SK-N-SH (cell line): ENCODE results near the gene BCO1. TPM values are rescaled to one million over a fixed set of nuclear protein-coding genes. Genes with fewer than 3 reads are reported as not detected.

Source experiments
- CTCF ChIA-PET: fragments of 300-600, 350-600 bp; formaldehyde crosslinking; extraction: SDS; loops from one replicate; lab custom pipeline; 2021; lab: Yijun Ruan, JAX
- POLR2A ChIA-PET: fragments of 350-600 bp; sonication (Branson Sonifier 250); formaldehyde crosslinking; extraction: SDS; loops from one replicate; lab custom pipeline; 2020; ENCODE audit warnings: antibody characterized with exemption, inconsistent platforms; lab: Yijun Ruan, JAX
- DNase-seq: peaks from one replicate; pipeline ENCODE4 v3.0.0; 2012
- H2AFZ ChIP-seq: fragments of 200-600 bp; sonication (generic); 2 replicates; pipeline ENCODE4 v1.8.1; 2016; ENCODE audit warnings: antibody characterized with exemption, mild to moderate bottlenecking, low read depth
- H3F3A ChIP-seq: fragments of 200-600 bp; sonication (generic); replicated peaks from 2 replicates; pipeline ENCODE3; 2016; ENCODE audit warnings: antibody characterized with exemption, mild to moderate bottlenecking; ENCODE audit not compliant: insufficient read depth
- H3K27ac ChIP-seq, 2 experiments: fragments of 200-500 bp in 1 of 2; fragments of 200-600 bp in 1 of 2; sonication (Bioruptor generic) in 1 of 2; sonication (generic), shearing (Covaris generic) in 1 of 2; 2 replicates each; pipeline versions ENCODE4 v1.5.1 to v1.6.1; 2014 to 2016; ENCODE audit warnings: low read depth in 2 of 2, inconsistent platforms in 1 of 2, low read length in 1 of 2, mild to moderate bottlenecking in 1 of 2, mixed read lengths in 1 of 2
- H3K27me3 ChIP-seq: fragments of 200-600 bp; sonication (generic), shearing (Covaris generic); 2 replicates; pipeline ENCODE4 v1.6.1; 2016; ENCODE audit warnings: mixed run types; ENCODE audit not compliant: insufficient read depth
- H3K36me3 ChIP-seq, 2 experiments: fragments of 200-500 bp in 1 of 2; fragments of 200-600 bp in 1 of 2; sonication (Bioruptor generic) in 1 of 2; sonication (generic) in 1 of 2; replicated peaks in 1 of 2; 2 replicates each; pipeline versions ENCODE3 to v1.5.1; 2014 to 2016; ENCODE audit warnings: low read length in 1 of 2, mild to moderate bottlenecking in 1 of 2; ENCODE audit not compliant: insufficient read depth in 2 of 2, control insufficient read depth in 1 of 2
- H3K4me1 ChIP-seq, 2 experiments: fragments of 200-500 bp in 1 of 2; fragments of 200-600 bp in 1 of 2; sonication (Bioruptor generic) in 1 of 2; sonication (generic), shearing (Covaris generic) in 1 of 2; 2 replicates each; pipeline versions ENCODE4 v1.5.1 to v1.6.1; 2014 to 2016; ENCODE audit warnings: low read depth in 1 of 2, low read length in 1 of 2, mixed run types in 1 of 2; ENCODE audit not compliant: insufficient read depth in 2 of 2, control insufficient read depth in 1 of 2
- H3K4me2 ChIP-seq: fragments of 200-600 bp; sonication (generic), shearing (Covaris generic); 2 replicates; pipeline ENCODE4 v1.6.1; 2017; ENCODE audit warnings: mixed run types
- H3K4me3 ChIP-seq, 2 experiments: fragments of 200-500 bp in 1 of 2; fragments of 200-600 bp in 1 of 2; sonication (Bioruptor generic) in 1 of 2; sonication (generic), shearing (Covaris generic) in 1 of 2; 2 replicates each; pipeline versions ENCODE4 v1.5.1 to v1.8.1; 2014 to 2016; ENCODE audit warnings: low read depth in 2 of 2, inconsistent platforms in 1 of 2, low read length in 1 of 2, mild to moderate bottlenecking in 1 of 2, mixed read lengths in 1 of 2, moderate library complexity in 1 of 2
- H3K79me2 ChIP-seq: fragments of 200-600 bp; sonication (generic); 2 replicates; pipeline ENCODE4 v1.8.1; 2017; ENCODE audit warnings: mild to moderate bottlenecking; ENCODE audit not compliant: insufficient read depth
- H3K9ac ChIP-seq: fragments of 200-600 bp; sonication (generic); 2 replicates; pipeline ENCODE4 v1.6.1; 2017; ENCODE audit warnings: mixed run types
- H3K9me2 ChIP-seq: fragments of 200-600 bp; sonication (generic); 2 replicates; pipeline ENCODE4 v1.6.1; 2017; ENCODE audit warnings: mixed run types
- H3K9me3 ChIP-seq: fragments of 200-600 bp; sonication (generic); 2 replicates; pipeline ENCODE4 v1.6.1; 2017; ENCODE audit warnings: mixed run types, mild to moderate bottlenecking, moderate library complexity
- H4K20me1 ChIP-seq: fragments of 200-600 bp; sonication (generic); 2 replicates; pipeline ENCODE4 v1.6.1; 2017; ENCODE audit warnings: mild to moderate bottlenecking, mixed run types; ENCODE audit not compliant: insufficient read depth
- EP300 ChIP-seq, 2 experiments: IDR thresholded peaks; 2 replicates each; pipeline versions ENCODE4 v1.4.0 to v1.6.1; 2012; ENCODE audit warnings: borderline replicate concordance in 1 of 2, low read depth in 1 of 2, low read length in 1 of 2
- FOXM1 ChIP-seq: IDR thresholded peaks from 2 replicates; pipeline ENCODE4 v1.4.0; 2012; ENCODE audit warnings: low read depth, mild to moderate bottlenecking
- GATA2 ChIP-seq: sonication (generic); formaldehyde crosslinking; IDR thresholded peaks from 2 replicates; pipeline ENCODE4 v1.5.0; 2020; ENCODE audit warnings: mild to moderate bottlenecking, missing genetic modification reagents
- JUND ChIP-seq: IDR thresholded peaks from 2 replicates; pipeline ENCODE4 v1.4.0; 2012
- MEF2A ChIP-seq: IDR thresholded peaks from 2 replicates; pipeline ENCODE4 v1.4.0; 2012; ENCODE audit warnings: low read depth, borderline replicate concordance
- NRF1 ChIP-seq: IDR thresholded peaks from 2 replicates; pipeline ENCODE4 v1.6.1; 2012; ENCODE audit warnings: low read depth, mild to moderate bottlenecking, low read length
- RCOR1 ChIP-seq: fragments of 150-350 bp; IDR thresholded peaks from 2 replicates; pipeline ENCODE4 v1.6.1; 2017; ENCODE audit warnings: antibody characterized with exemption, low read length
- RFX5 ChIP-seq: IDR thresholded peaks from 2 replicates; pipeline ENCODE4 v1.6.1; 2012; ENCODE audit warnings: mild to moderate bottlenecking, improper control_type of control experiment, low read length
- SMC3 ChIP-seq: IDR thresholded peaks from 2 replicates; pipeline ENCODE4 v1.6.1; 2012; ENCODE audit warnings: low read depth, low read length, improper control_type of control experiment
- TAF1 ChIP-seq: IDR thresholded peaks from 2 replicates; pipeline ENCODE4 v1.6.1; 2012; ENCODE audit warnings: low read depth, mild to moderate bottlenecking, low read length, moderate library complexity, borderline replicate concordance
- TCF12 ChIP-seq: IDR thresholded peaks from 2 replicates; pipeline ENCODE4 v1.4.0; 2012
- TEAD4 ChIP-seq: IDR thresholded peaks from 2 replicates; pipeline ENCODE4 v1.4.0; 2012; ENCODE audit warnings: mild to moderate bottlenecking, borderline replicate concordance; ENCODE audit not compliant: insufficient read depth
- USF1 ChIP-seq: IDR thresholded peaks from 2 replicates; pipeline ENCODE4 v1.4.0; 2012; ENCODE audit warnings: low read depth, borderline replicate concordance
- USF2 ChIP-seq: fragments of 150-350 bp; IDR thresholded peaks from 2 replicates; pipeline ENCODE4 v1.6.1; 2017; ENCODE audit warnings: antibody characterized with exemption, low read length, low read depth, borderline replicate concordance
- YY1 ChIP-seq: IDR thresholded peaks from 2 replicates; pipeline ENCODE4 v1.4.0; 2012; ENCODE audit warnings: low read depth, mild to moderate bottlenecking
- WGBS: methylation state at CpG from one replicate; pipeline ENCODE4 v1.1.6; 2017; ENCODE audit warnings: low lambda C conversion rate; 5-methylcytosine and 5-hydroxymethylcytosine counted together
- polyA plus RNA-seq, 3 experiments: library from polyadenylated mRNA; depleted of rRNA; stranded (reverse); fragments of >200 nt; gene quantifications; 2 replicates each; pipeline ENCODE4 v1.2.3, GENCODE V29; 2012
- TF ChIP-seq, protein P1 (sequence below): IDR thresholded peaks from 2 replicates; pipeline ENCODE4 v1.6.1; 2012; ENCODE audit warnings: mild to moderate bottlenecking, low read depth, low read length, moderate library complexity
- TF ChIP-seq, protein P2 (sequence below): fragments of 150-350 bp; IDR thresholded peaks from 2 replicates; pipeline ENCODE4 v1.6.1; 2016; ENCODE audit warnings: mild to moderate bottlenecking, low read depth, low read length
- TF ChIP-seq, protein P3 (sequence below): IDR thresholded peaks from 2 replicates; pipeline ENCODE4 v1.4.0; 2012; ENCODE audit warnings: low read depth

Gene BCO1
- polyA plus RNA-seq, 1 of the 3 experiments (the other 2 are of a cell fraction), result 0.02 TPM

- ChIA-PET CTCF (interaction anchor here (1.4 to 1.5 kb wide), 2 partner anchors 11 to 16 kb away, joined by 3 read pairs; no protein-coding TSS in a partner anchor), POLR2A (no interaction called here)
- Histone ChIP-seq H4K20me1 (no peaks in the 10 kb centered on the region), H3K4me2 (no peak overlapping the region), H3K27me3 (peaks cover 2% of the 10 kb centered on the region; the same call in 1 of the 2 replicates), H3K36me3 (no peaks in the 10 kb centered on the region), H3K27ac (no peak overlapping the region), H3K4me3 (no peak overlapping the region), H3F3A (no peaks in the 10 kb centered on the region), H3K9me2 (no peaks in the 10 kb centered on the region), H3K4me1 (peaks cover 0 to 4% of the 10 kb centered on the region in 2 experiments; a peak in 1 of 4 replicates), H2AFZ (no peak overlapping the region), H3K79me2 (no peaks in the 10 kb centered on the region), H3K9me3 (no peaks in the 10 kb centered on the region), H3K9ac (no peak overlapping the region)
- no peak for DNase-seq
- TF ChIP-seq RCOR1 (no peak), NRF1 (no peak), MEF2A (no peak)
- TF ChIP-seq, protein P1, sequence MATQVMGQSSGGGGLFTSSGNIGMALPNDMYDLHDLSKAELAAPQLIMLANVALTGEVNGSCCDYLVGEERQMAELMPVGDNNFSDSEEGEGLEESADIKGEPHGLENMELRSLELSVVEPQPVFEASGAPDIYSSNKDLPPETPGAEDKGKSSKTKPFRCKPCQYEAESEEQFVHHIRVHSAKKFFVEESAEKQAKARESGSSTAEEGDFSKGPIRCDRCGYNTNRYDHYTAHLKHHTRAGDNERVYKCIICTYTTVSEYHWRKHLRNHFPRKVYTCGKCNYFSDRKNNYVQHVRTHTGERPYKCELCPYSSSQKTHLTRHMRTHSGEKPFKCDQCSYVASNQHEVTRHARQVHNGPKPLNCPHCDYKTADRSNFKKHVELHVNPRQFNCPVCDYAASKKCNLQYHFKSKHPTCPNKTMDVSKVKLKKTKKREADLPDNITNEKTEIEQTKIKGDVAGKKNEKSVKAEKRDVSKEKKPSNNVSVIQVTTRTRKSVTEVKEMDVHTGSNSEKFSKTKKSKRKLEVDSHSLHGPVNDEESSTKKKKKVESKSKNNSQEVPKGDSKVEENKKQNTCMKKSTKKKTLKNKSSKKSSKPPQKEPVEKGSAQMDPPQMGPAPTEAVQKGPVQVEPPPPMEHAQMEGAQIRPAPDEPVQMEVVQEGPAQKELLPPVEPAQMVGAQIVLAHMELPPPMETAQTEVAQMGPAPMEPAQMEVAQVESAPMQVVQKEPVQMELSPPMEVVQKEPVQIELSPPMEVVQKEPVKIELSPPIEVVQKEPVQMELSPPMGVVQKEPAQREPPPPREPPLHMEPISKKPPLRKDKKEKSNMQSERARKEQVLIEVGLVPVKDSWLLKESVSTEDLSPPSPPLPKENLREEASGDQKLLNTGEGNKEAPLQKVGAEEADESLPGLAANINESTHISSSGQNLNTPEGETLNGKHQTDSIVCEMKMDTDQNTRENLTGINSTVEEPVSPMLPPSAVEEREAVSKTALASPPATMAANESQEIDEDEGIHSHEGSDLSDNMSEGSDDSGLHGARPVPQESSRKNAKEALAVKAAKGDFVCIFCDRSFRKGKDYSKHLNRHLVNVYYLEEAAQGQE, result no peak
- TF ChIP-seq, protein P2, sequence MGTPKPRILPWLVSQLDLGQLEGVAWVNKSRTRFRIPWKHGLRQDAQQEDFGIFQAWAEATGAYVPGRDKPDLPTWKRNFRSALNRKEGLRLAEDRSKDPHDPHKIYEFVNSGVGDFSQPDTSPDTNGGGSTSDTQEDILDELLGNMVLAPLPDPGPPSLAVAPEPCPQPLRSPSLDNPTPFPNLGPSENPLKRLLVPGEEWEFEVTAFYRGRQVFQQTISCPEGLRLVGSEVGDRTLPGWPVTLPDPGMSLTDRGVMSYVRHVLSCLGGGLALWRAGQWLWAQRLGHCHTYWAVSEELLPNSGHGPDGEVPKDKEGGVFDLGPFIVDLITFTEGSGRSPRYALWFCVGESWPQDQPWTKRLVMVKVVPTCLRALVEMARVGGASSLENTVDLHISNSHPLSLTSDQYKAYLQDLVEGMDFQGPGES, result no peak
- TF ChIP-seq, protein P3, sequence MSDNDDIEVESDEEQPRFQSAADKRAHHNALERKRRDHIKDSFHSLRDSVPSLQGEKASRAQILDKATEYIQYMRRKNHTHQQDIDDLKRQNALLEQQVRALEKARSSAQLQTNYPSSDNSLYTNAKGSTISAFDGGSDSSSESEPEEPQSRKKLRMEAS, result no peak
- 70% methylated on average over 9 of the region's 9 CpGs for WGBS
Measured at GRCh38 chr16:81219151-81219550, 19.3 kb upstream of the BCO1 start.

DNA sequence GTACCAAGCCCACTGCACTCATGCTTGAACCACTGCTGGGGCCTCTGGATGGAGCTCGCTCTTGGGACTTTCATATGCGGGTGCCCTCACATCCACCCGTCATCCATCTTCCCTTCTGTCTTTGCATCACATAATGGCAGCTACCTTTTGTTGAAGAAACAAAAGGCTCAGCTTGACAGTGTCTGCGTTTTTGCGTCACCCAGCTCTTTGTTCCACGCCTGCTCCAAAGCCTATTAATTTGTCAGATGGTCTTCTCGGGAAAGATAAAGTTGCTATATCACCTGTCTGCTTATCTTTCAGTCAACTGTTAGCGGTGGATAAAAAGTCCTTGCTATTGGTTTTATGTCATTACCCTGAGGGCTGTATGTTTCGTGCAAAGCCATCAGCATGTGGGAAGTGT is 18.1 kb upstream of the BCO1 start:
- Histone ChIP-seq H3K4me3 (no peak overlapping the region), H3K36me3 (no peaks in the 10 kb centered on the region), H3F3A (no peaks in the 10 kb centered on the region), H3K9ac (no peak overlapping the region), H3K4me1 (peaks cover 0 to 7% of the 10 kb centered on the region in 2 experiments; a peak in 1 of 4 replicates), H3K27me3 (peaks cover 5% of the 10 kb centered on the region; the same call in 1 of the 2 replicates), H3K9me2 (no peaks in the 10 kb centered on the region), H4K20me1 (no peaks in the 10 kb centered on the region), H2AFZ (no peak overlapping the region), H3K4me2 (no peak overlapping the region), H3K79me2 (no peaks in the 10 kb centered on the region), H3K27ac (no peak overlapping the region), H3K9me3 (no peaks in the 10 kb centered on the region)
- ChIA-PET CTCF (interaction anchor here (1.2 kb wide), 1 partner anchor 15 kb away, joined by 4 read pairs; no protein-coding TSS in a partner anchor), POLR2A (no interaction called here)
- WGBS, result 58% methylated on average over 9 of the region's 9 CpGs
- DNase-seq, result no peak
- no peak for TF ChIP-seq GATA2 (CRISPR knock-in tag)
- TF ChIP-seq JUND, result no peak
- no peak for TF ChIP-seq RFX5
- TF ChIP-seq YY1, result no peak
- TF ChIP-seq FOXM1, result no peak
- no peak for TF ChIP-seq TAF1
- TF ChIP-seq USF2, result no peak
- TF ChIP-seq, protein P2, result no peak
- no peak for TF ChIP-seq TCF12
- no peak for TF ChIP-seq RCOR1
- no peak for TF ChIP-seq SMC3
- no peak for TF ChIP-seq TEAD4
- TF ChIP-seq USF1, result no peak
- no peak for TF ChIP-seq NRF1
- no peak for TF ChIP-seq EP300 (IDR thresholded peaks at IDR 0.05; ENCODE audit: borderline replicate concordance in 1 of 2, low read depth in 1 of 2, low read length in 1 of 2)
